SK-N-MC (cell line): Measurements from ENCODE around the gene LGI1.
"Not testable (repeated sequence)": the region's sequence is repeated elsewhere in the genome, so short reads cannot be mapped to it uniquely, and the experiment has no call there.

ENCODE experiments used
- EZH2 ChIP-seq: fragments of 200-600 bp; sonication (generic); IDR thresholded peaks from one replicate; pipeline ENCODE4 v1.6.1; 2017; ENCODE audit warnings: antibody characterized with exemption
- FOXP2 ChIP-seq: optimal IDR thresholded peaks from 2 replicates; pipeline ENCODE3; 2011; ENCODE audit warnings: mild to moderate bottlenecking, moderate library complexity; ENCODE audit not compliant: insufficient read depth; ENCODE audit errors: extremely low read length, control extremely low read depth
- POLR2AphosphoS5 ChIP-seq: IDR thresholded peaks from 2 replicates; pipeline ENCODE4 v1.6.1; 2012; ENCODE audit warnings: mild to moderate bottlenecking, low read depth, low read length, borderline replicate concordance

GRCh38 chr10:93831065-93831464, 73.3 kb downstream of the LGI1 start:
- TF ChIP-seq POLR2AphosphoS5, EZH2, FOXP2: not testable (repeated sequence)
